ENCODE results near the gene CACNA2D3.

CACNA2D3 gene

GRCh38 chr3:54217828-54218227 lies 95.5 kb downstream of the CACNA2D3 start:
- no peak for DNase-seq (ENCODE audit: low read depth, low spot score)

DNA sequence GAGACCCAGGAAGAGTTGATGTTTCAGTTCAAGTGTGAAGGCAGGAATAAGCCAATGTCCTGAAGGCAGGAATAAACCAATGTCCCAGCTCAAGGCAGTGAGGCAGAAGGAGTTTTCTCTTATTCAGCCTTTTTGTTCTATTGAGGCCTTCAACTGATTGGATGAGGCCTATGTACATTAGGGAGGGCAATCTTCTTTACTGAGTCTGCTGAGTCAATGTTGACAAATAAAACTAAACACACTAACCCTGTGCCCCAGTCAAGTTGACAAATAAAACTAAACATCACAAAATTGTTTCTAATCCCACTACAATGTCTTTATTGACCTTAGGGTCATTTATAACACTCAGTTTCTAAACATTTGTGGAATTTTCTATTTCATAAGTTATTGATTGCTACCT lies 100.0 kb downstream of the CACNA2D3 start:
- DNase-seq (ENCODE audit: low read depth, low spot score), result no peak

DNA sequence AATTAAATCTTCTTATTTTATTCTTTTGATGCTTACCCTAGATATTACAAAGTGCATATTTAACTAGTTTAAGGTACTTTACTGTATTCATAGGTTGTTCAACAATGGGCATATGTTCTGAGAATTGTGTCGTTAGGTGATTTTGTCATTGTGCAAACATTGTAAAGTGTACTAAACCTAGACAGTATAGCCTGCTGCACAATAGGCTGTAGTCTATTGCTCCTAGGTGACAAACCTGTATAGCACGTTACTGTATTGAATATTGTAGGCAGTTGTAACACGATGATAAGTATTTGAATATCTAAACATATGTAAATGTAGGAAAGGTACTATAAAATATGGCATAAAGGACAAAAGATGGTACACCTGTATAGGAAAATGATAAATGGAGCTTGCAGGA lies 100.7 kb downstream of the CACNA2D3 start:
- no peak for DNase-seq (ENCODE audit: low read depth, low spot score)

DNA sequence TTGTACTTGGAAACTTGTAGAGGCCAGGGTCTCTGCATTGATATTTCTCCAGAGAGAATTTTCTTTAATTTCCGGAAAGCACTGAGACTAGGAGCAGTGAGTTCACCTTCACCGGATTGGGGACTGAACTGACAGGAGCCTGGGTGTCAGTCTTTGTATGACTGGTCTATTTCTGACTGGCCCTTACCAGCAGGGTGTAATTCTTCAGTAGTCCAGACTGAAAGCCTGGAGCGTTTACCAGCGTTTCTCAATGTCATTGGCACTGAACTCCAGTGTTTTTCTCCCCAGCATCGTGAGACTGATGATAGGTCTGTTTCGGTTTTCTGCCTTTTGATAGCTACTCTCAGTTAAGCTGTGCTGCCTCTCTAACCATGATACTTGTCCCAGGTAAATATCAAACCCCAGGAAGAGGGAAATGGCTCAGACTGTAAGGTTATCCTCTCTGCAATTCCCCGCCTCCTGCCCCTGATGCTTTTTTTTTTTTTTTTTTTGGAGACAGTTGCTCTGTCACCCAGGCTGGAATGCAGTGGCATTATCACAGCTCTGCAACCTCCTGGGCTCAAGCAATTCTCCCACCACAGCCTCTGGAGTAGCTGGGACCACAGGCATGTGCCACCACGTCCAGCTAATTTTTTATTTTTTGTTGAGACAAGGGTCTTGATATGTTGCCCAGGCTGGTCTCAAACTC lies 103.6 kb downstream of the CACNA2D3 start:
- DNase-seq (ENCODE audit: low read depth, low spot score), result peak; percentile 27

DNA sequence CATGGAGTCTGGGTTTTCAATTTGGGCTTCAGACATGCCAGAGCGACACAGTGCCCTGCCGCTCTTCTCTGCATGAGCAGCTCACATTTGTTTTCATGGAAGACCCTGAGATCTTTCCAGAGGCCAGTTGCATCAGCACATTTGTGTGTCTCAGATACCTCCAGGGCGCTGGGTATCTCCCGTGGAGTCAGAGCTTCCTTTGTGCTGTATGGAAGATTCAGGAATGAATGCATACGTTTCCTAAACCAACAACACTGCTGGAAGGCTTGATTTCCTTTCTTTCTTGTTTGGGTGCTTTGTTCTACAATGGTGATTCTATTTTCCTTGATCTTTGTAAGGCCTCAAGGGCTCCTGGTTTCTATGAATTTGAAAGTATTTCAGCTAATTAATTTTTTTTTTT lies 106.5 kb downstream of the CACNA2D3 start:
- DNase-seq (ENCODE audit: low read depth, low spot score), result peak; percentile 55

GRCh38 chr3:54232618-54233017 lies 110.3 kb downstream of the CACNA2D3 start:
- no peak for DNase-seq (ENCODE audit: low read depth, low spot score)

- DNase-seq (ENCODE audit: low read depth, low spot score), result no peak
Observed at GRCh38 chr3:54235998-54236397, 113.6 kb downstream of the CACNA2D3 start.

DNA sequence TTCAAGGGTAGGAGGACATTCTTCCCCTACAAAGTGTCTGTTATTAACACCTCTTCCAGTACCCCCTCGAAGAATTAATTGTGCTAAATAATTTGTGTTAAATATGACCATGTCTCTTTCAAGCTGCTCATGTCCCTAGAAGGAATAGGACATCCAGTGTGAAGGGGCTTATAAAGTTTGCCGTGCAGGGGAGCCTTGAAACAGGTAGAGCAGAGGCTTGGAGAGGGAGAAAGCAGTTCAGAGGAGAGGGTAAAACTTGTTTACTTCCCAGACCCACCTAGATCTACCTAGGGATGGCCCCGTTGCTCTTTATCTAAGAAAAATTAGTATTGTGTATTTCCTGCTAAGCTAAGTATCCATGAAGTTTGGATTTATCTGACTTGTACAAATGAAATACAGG lies 114.8 kb downstream of the CACNA2D3 start:
- no peak for DNase-seq (ENCODE audit: low read depth, low spot score)

- DNase-seq (ENCODE audit: low read depth, low spot score), result no peak
Observed at GRCh38 chr3:54237788-54238502, 115.6 kb downstream of the CACNA2D3 start.

DNA sequence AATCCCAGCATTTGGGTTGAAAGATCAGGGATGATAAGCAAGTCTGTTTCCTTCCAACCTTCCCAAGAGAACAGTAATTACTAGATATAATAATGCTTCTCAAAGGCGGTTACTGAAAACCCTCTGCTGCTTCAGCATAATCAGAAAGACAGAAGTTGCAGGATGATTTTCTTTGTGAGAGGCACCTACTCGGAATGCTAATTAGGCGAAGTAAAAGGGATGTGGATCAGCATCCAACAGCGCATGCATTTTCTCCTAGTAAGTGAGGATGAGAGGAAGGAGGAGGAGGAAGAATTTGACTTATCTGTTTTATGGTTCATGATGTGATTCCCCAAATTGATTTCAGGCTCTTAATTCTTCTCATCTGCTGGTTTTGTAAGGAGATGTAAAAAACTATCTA lies 118.0 kb downstream of the CACNA2D3 start:
- DNase-seq (ENCODE audit: low read depth, low spot score), result no peak

GRCh38 chr3:54243056-54243931 lies 120.9 kb downstream of the CACNA2D3 start:
- DNase-seq (ENCODE audit: low read depth, low spot score), result no peak

DNA sequence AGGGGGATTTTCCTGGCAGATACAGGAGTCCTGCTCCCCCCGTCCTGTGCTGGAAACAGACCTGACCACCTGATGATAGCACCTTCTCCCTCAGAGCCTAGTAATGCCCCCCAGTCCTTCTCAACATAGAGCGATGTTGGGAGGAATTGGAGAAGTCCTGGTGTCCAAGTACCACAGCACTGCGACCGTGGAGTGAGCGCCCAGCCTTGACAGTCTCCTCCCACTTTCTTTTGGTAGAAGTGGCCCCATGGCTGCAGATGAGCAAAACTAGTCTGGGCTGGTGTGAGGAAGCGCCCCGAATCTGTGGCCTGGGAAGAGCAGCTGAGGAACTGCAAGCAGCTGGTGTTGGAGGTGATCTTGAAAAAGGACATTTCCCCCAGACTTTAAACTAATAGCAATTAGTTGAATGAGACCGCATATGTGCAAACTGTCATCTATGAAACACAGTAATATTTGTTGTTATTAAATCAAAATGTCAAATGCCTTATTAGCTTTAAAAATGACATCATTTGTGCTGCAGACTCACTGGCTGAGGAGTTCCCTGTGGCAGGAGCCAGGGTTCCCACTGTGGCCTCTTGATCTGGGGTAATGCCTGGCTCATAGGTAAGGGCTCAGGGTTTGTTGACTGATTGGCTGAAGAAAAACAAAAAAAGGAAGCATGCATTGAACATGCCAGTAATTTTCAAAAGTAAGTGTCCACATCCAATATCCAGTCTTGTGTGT lies 121.8 kb downstream of the CACNA2D3 start:
- no peak for DNase-seq (ENCODE audit: low read depth, low spot score)

DNA sequence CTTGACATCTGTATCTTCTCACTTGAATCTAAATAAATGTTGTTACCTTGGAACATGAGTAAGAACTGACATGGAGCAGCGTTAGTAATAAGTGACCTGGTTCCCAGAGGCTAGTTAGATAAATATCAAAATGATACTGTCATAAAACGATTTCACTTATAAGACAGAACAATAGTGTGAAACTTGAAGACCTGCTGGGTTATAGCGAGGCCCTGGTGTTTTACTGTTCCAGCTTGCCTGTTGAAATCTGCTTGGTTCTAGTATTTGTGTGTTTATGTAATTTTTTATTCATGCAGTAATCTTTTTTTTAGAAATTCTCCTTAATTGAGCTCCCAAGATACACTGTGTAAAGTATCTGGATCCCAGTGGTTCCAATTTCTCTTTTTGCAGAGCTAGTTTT lies 129.4 kb downstream of the CACNA2D3 start:
- no peak for DNase-seq (ENCODE audit: low read depth, low spot score)

DNA sequence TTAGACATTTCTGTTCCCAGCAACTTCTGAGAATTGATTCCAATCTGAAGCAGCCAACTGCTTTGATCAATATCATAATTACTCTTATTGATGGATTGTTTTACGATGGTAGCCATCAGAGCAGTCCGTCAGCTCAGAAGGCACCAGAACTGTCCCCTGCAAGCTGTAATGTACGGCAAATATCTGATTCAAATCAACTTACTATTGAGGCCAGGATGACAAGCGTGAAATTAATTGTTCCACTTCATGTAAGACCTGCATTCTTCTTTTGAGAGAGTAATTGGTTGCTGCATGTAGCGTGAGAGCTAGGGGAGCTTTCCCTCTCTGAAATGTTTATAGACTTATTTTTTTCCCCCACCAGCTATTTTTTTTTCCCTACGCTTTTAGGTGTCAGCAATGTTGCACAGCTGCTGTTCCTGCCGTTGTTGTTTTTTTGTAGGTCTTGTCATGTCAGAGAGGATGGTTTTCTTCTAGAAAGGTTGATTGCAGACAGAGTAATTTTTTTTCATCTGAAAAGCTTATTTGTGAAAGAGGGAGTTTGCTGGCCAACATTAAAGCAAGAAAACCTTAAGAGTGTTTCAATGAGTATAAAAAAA lies 134.9 kb downstream of the CACNA2D3 start:
- DNase-seq (ENCODE audit: low read depth, low spot score), result no peak

DNA sequence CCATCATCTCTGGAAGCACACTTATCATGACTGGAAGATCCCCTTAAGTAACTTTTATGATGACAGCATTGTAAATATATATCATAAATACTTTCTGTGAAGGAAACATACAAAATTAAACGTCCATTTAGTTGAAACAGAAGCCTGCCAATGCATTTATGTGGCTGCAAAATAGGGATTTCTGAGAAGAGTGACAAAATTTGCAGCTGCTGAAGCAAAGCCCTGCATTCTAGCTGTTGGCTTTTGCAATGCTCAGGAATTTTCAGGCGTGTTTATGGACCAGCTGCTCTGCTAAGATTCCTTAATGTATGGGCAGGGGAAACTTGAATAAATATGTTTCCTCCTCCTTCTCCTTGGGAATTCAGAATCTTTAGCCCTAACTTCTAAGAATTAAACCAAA lies 137.3 kb downstream of the CACNA2D3 start:
- no peak for DNase-seq (ENCODE audit: low read depth, low spot score)

DNA sequence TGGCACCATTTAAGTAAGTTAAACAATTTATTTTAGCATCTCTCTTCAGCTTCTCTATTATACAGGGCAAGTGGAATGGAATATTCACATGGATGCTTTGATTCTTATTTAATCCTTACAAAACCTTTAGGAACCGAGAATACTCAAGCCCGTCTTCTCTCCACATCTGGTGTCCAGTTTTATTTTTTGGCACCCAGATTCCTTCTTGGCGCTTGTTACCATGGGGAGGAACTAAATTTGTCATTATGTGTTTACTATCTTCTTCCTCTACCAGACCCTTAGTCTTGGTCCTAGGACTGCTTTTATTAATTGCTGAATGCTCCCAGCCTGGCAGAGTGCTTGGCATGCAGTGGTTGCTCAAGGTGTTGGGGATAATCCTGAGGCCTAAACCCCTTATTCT lies 138.8 kb downstream of the CACNA2D3 start:
- DNase-seq (ENCODE audit: low read depth, low spot score), result no peak

DNA sequence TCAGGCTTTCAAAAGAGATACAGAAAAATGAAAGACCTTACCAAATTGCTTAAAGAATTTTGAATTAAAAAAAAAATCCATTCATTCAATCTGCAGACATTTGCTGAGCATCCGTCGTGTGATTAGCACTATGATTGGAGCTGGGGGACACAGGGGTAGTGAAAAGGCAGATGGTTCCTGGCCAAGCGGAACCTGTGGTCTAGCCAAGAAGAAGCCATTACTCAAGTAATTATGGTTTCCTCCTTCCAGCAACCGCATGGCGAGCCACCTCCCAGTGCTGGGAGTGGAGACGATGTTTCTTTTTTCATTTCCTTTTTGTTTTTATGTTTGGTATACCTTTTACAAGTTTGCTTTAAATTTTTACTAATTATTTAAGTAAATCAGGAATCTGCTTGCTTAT lies 140.2 kb downstream of the CACNA2D3 start:
- no peak for DNase-seq (ENCODE audit: low read depth, low spot score)

DNA sequence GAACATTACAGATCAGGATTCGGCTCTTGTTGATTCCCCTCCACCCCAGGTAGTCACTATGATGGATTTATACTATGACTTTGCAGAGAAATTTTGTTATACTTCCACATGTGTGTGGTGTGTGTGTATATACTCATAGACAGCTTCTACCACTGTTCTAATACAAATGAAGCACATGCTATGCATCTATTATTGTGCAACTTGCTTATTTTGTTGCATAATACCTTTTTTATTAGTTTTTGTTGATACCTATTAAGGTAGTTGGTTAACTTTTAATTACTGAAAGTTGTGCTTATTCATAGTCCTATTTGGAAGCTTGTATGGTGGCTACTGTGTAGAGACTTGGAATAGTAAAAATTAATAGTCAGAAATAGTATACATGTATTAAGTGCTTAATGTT lies 140.6 kb downstream of the CACNA2D3 start:
- no peak for DNase-seq (ENCODE audit: low read depth, low spot score)

- DNase-seq (ENCODE audit: low read depth, low spot score), result no peak
Observed at GRCh38 chr3:54264050-54264449, 141.7 kb downstream of the CACNA2D3 start.

DNA sequence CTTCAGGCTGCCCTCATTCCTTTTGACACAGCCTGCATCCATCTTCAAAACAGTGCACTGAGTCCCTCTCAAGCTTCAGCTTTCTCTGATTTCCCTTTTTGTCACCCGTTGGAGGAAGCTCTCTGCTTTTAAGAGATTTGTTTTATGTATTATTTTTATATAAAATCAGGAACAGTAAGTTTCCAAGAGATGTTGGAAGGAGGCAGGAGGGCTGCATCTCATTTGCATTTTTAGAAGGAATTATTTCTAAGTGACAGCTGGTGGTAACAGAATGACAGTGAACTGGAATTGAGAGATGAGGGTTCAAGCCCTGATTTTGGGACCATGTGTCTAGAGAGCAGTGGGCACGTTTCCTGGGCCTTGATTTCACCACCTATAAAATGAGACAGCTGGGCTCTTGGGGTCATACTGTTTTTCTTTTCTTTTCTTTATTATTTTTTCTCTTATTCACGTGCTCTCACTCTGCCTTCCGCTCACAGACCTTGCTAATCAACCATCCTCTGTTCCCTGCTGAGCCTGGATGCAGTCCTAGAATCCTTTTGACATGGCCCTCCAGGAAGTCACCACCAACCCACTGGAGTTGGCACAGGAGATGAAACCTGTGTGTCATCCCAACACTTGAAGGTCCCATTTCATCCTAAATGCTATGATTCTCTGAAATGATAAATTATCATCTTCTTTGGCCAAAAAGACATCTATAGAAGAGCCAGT lies 148.6 kb downstream of the CACNA2D3 start:
- no peak for DNase-seq (ENCODE audit: low read depth, low spot score)

DNA sequence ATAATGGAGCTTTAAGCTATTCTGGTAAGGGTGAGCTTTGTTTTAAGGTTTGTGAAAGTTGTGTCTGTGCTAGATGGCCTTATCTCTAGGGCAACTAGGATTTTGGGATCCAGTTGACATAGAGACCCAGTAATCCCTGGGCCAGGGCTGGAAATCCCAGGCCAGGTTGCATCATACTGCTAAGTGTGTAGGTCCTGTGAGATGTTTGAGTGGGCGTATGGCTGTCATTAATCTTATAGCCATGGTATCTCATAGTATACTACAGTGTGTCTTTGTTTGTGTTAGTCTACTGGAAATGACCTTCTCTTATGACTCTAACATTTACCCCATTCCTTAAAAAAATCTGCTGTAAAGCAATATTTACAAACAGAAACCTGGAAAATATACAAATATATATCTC lies 151.4 kb downstream of the CACNA2D3 start:
- DNase-seq (ENCODE audit: low read depth, low spot score), result no peak
